ENCODE measurements around the gene CEP295NL. TPM values are rescaled to one million over a fixed set of nuclear protein-coding genes. Genes with fewer than 3 reads are reported as not detected.

Gene CEP295NL
- total RNA-seq, 1 experiment from 2014 or later, result 3.6 TPM

DNA sequence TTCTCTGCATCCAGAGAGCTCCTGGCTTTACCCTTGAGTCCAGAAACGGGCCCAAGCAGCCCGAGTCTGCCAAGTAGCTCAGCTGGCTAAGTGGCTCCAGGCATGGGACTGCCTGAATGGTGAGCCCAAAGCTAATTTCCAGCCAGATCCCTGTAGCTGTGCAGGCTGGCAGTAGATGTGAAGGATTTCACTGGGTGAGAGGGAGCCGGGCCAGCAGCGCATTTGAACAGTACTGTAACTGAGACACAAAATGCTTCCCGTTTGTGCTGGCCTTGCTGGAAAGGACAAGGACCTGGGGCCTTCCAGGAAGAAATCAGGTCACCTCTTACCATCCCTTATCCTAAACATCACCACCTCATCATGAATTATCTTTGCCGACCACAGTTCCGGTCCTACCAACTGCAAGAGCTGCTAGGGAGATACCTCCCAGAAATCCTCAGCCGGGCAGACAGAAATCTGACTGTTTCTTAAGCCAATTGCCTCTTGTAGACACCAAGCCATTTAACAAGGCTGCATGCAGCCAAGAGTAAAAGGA lies 18.5 kb upstream of the CEP295NL start:
- DNase-seq, result no peak
- Histone ChIP-seq H3K9me3 (ENCODE audit: insufficient read depth, low read depth) (no peaks in the 10 kb centered on the region), H3F3A (ENCODE audit: insufficient read depth, low read depth) (no peaks in the 10 kb centered on the region), H3K36me3 (ENCODE audit: low read depth) (no peaks in the 10 kb centered on the region), H2AFZ (no peak overlapping the region), H3K27ac (no peak overlapping the region), H3K4me2 (no peak overlapping the region), H3K4me3 (no peak overlapping the region), H4K20me1 (ENCODE audit: insufficient read depth) (no peaks in the 10 kb centered on the region), H3K27me3 (ENCODE audit: insufficient read depth, low read depth) (no peaks in the 10 kb centered on the region), H3K9me2 (ENCODE audit: insufficient read depth) (no peaks in the 10 kb centered on the region), H3K79me2 (ENCODE audit: low read depth) (peaks cover 40% of the 10 kb centered on the region), H3K4me1 (replicated peaks; ENCODE audit: insufficient read depth) (peaks cover 3% of the 10 kb centered on the region)
- CTCF ChIA-PET, result no interaction called here
- no peak for TF ChIP-seq EZH2 (IDR thresholded peaks at IDR 0.05; ENCODE audit: low read depth)
- TF ChIP-seq, protein P1, sequence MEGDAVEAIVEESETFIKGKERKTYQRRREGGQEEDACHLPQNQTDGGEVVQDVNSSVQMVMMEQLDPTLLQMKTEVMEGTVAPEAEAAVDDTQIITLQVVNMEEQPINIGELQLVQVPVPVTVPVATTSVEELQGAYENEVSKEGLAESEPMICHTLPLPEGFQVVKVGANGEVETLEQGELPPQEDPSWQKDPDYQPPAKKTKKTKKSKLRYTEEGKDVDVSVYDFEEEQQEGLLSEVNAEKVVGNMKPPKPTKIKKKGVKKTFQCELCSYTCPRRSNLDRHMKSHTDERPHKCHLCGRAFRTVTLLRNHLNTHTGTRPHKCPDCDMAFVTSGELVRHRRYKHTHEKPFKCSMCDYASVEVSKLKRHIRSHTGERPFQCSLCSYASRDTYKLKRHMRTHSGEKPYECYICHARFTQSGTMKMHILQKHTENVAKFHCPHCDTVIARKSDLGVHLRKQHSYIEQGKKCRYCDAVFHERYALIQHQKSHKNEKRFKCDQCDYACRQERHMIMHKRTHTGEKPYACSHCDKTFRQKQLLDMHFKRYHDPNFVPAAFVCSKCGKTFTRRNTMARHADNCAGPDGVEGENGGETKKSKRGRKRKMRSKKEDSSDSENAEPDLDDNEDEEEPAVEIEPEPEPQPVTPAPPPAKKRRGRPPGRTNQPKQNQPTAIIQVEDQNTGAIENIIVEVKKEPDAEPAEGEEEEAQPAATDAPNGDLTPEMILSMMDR (conservative IDR thresholded peaks at IDR 0.05), result no peak
- no TSS peak for BruUV-seq (replicated peaks)
- intact Hi-C loops (cut with micrococcal nuclease; ENCODE audit: unreplicated experiment), result loop anchor here (5.0 kb wide), 1 partner anchor 36 kb away; no protein-coding TSS in a partner anchor
- POLR2A ChIA-PET (ENCODE audit: unreplicated experiment), result no interaction called here

- intact Hi-C loops (cut with micrococcal nuclease; ENCODE audit: unreplicated experiment), result loop anchor here (5.0 kb wide), 1 partner anchor 37 kb away; no protein-coding TSS in a partner anchor
- Histone ChIP-seq H3K79me2 (ENCODE audit: low read depth) (peaks cover 45% of the 10 kb centered on the region), H3K4me3 (no peak overlapping the region), H3F3A (ENCODE audit: insufficient read depth, low read depth) (no peaks in the 10 kb centered on the region), H3K27me3 (ENCODE audit: insufficient read depth, low read depth) (no peaks in the 10 kb centered on the region), H2AFZ (no peak overlapping the region), H3K9me3 (ENCODE audit: insufficient read depth, low read depth) (no peaks in the 10 kb centered on the region), H3K4me1 (replicated peaks; ENCODE audit: insufficient read depth) (peaks cover 12% of the 10 kb centered on the region), H3K9me2 (ENCODE audit: insufficient read depth) (no peaks in the 10 kb centered on the region), H4K20me1 (ENCODE audit: insufficient read depth) (no peaks in the 10 kb centered on the region; the same call in 1 of the 2 replicates), H3K4me2 (no peak overlapping the region), H3K36me3 (ENCODE audit: low read depth) (no peaks in the 10 kb centered on the region), H3K27ac (no peak overlapping the region)
- no TSS peak for BruUV-seq (replicated peaks)
- POLR2A ChIA-PET (ENCODE audit: unreplicated experiment), result interaction anchor here (0.5 kb wide), 1 partner anchor 185 kb away, joined by 6 read pairs; no protein-coding TSS in a partner anchor
- no peak for DNase-seq
- no peak for TF ChIP-seq EZH2 (IDR thresholded peaks at IDR 0.05; ENCODE audit: low read depth)
- TF ChIP-seq, protein P1 (conservative IDR thresholded peaks at IDR 0.05), result no peak
- CTCF ChIA-PET, result interaction anchor here (0.6 kb wide), 1 partner anchor 11 kb away, joined by 3 read pairs; no protein-coding TSS in a partner anchor
Measured at GRCh38 chr17:78920528-78920927, 17.5 kb upstream of the CEP295NL start.

GRCh38 chr17:78919861-78920450 lies 17.0 kb upstream of the CEP295NL start:
- H3K27ac ChIP-seq, result no peak overlapping the region
- peaks cover 45% of the 10 kb centered on the region for H3K79me2 ChIP-seq (ENCODE audit: low read depth)
- H3K4me2 ChIP-seq, result no peak overlapping the region
- CTCF ChIA-PET, result interaction anchor here (0.6 kb wide), 1 partner anchor 11 kb away, joined by 3 read pairs; no protein-coding TSS in a partner anchor
- intact Hi-C loops (cut with micrococcal nuclease; ENCODE audit: unreplicated experiment), result loop anchor here (5.0 kb wide), 1 partner anchor 37 kb away; no protein-coding TSS in a partner anchor
- H3K9me3 ChIP-seq (ENCODE audit: insufficient read depth, low read depth), result no peaks in the 10 kb centered on the region
- H3K27me3 ChIP-seq (ENCODE audit: insufficient read depth, low read depth), result no peaks in the 10 kb centered on the region
- H3K9me2 ChIP-seq (ENCODE audit: insufficient read depth), result no peaks in the 10 kb centered on the region
- peaks cover 13% of the 10 kb centered on the region for H3K4me1 ChIP-seq (replicated peaks; ENCODE audit: insufficient read depth)
- TF ChIP-seq, protein P1 (conservative IDR thresholded peaks at IDR 0.05), result no peak
- no peak for TF ChIP-seq EZH2 (IDR thresholded peaks at IDR 0.05; ENCODE audit: low read depth)
- H3K4me3 ChIP-seq, result no peak overlapping the region
- no peak for DNase-seq
- H4K20me1 ChIP-seq (ENCODE audit: insufficient read depth), result no peaks in the 10 kb centered on the region; the same call in 1 of the 2 replicates
- no peaks in the 10 kb centered on the region for H3F3A ChIP-seq (ENCODE audit: insufficient read depth, low read depth)
- no TSS peak for BruUV-seq (replicated peaks)
- H3K36me3 ChIP-seq (ENCODE audit: low read depth), result no peaks in the 10 kb centered on the region
- H2AFZ ChIP-seq, result no peak overlapping the region
- POLR2A ChIA-PET (ENCODE audit: unreplicated experiment), result no interaction called here

Measured in PC-9 (cell line).